Measurements from ENCODE around the gene THSD4. TPM values are rescaled to one million over a fixed set of nuclear protein-coding genes. Genes with fewer than 3 reads are reported as not detected.

Gene THSD4
- total and polyA plus RNA-seq, 3 experiments from 2014 or later, result not detected

DNA sequence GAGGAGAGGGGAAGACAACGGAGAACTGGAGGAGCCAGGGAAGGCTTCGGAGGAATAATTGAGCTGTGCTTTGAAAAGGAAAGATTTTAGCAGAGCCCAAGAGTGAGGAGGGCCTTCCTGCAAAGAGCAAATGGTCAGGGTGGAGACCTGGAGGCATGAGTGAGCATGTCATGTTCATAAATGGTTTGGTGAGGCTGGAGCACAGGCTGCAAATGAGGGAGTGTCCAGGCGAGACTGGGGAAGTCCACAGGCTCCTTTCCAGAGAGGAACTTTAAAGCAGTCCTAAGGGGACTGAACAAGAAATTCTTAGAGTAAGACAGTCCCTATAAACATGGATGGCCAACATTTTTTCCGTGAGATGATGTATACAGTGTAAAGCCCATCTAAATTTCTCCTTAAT lies 108.8 kb downstream of the THSD4 start:
- no peak overlapping the region for H3K4me3 ChIP-seq (ENCODE audit: low read length)
- CTCF ChIA-PET, result no interaction called here
- Mint-ChIP-seq H3K4me1 (no peaks in the 10 kb centered on the region), H3K9me3 (peaks cover 0 to 2% (median 0%) of the 10 kb centered on the region in 5 donors), H3K36me3 (no peaks in the 10 kb centered on the region), H3K27ac (no peak overlapping the region), H3K27me3 (peaks cover 4 to 12% of the 10 kb centered on the region in 2 donors), H3K4me3 (no peak overlapping the region)
- H3K4me1 ChIP-seq (ENCODE audit: insufficient read depth, low read length), result no peaks in the 10 kb centered on the region
- no peaks in the 10 kb centered on the region for H3K27me3 ChIP-seq (ENCODE audit: insufficient read depth, low read length, poor library complexity, severe bottlenecking)
- no peaks in the 10 kb centered on the region for H3K9me3 ChIP-seq (ENCODE audit: low read length)
- DNase-seq, result no peak
- H3K27ac ChIP-seq (ENCODE audit: low read depth, low read length), result no peak overlapping the region
- POLR2A ChIA-PET, result no interaction called here
- no peaks in the 10 kb centered on the region for H3K36me3 ChIP-seq (ENCODE audit: insufficient read depth, low read length)

DNA sequence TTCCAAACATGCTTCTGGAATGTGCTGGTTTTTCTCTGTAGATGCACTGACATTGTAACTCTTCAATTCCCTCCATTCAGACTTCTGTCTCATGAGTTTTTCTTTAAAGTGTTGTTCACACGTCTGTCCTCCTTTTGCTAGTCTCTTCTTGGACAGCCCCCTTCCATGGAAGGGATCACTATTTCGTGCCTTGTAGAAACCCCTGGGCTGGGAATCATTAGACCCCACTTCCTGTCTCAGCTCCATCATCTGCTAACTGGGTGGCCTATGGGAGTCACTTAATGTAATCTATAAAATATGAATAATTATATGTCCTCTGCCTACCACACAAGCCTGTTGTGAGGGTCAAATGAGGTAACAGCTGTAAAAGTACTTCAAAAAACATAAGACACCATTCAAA lies 110.6 kb downstream of the THSD4 start:
- no peaks in the 10 kb centered on the region for H3K36me3 Mint-ChIP-seq
- POLR2A ChIA-PET, result no interaction called here
- peaks cover 5 to 14% of the 10 kb centered on the region in 2 donors for H3K27me3 Mint-ChIP-seq
- Histone ChIP-seq H3K4me3 (ENCODE audit: low read length) (no peak overlapping the region), H3K36me3 (ENCODE audit: insufficient read depth, low read length) (no peaks in the 10 kb centered on the region), H3K27me3 (ENCODE audit: insufficient read depth, low read length, poor library complexity, severe bottlenecking) (no peaks in the 10 kb centered on the region), H3K27ac (ENCODE audit: low read depth, low read length) (no peak overlapping the region), H3K9me3 (ENCODE audit: low read length) (no peaks in the 10 kb centered on the region), H3K4me1 (ENCODE audit: insufficient read depth, low read length) (no peaks in the 10 kb centered on the region)
- no peaks in the 10 kb centered on the region for H3K4me1 Mint-ChIP-seq
- CTCF ChIA-PET, result no interaction called here
- no peak for DNase-seq
- no peak overlapping the region for H3K27ac Mint-ChIP-seq
- H3K4me3 Mint-ChIP-seq, result no peak overlapping the region
- H3K9me3 Mint-ChIP-seq, result peaks cover 0 to 2% (median 0%) of the 10 kb centered on the region in 5 donors

DNA sequence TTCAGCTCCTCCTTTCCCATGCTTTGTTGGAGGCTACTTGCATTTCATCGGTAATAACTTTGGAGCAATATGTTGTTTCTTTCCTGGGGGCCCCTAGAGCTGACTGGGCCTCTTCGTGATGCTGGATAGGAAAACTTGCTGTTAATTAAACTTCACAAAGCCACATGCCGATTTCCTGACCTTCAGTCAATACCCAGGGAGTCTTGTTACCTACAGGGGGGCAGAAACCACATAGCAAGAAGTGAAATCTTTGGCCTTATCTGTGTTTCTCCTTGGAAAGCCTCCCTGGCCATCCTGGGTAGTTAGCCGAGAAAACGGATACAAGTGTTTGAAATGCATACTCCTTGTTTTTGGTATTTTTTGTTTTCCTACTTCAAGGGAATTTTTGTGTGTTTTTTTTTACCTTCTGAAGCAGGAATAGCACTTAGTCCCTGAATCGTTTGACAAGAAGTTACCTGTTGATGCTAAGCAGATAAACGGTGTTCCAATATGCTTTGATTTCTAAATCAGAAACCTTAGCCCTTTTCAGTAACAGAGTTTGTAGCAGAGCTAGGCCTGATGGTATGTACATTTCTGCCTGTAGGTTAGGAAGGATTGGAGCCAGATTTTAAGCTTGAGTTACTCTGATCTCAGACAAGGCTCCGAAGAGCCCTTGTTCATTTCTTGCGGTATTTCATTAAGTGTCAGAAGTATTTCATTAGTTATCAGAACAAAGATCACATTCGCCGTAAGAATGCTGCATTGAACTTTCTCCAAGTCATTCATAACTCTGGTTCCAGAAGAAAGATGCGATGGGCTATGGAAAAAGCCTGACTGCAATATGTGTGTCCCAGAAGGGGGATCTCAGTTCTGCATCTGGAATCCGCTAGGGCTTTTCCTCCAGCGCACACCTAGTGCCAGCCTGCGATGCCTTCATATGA lies 111.5 kb downstream of the THSD4 start:
- no peak overlapping the region for H3K4me3 Mint-ChIP-seq
- no peak overlapping the region for H3K4me3 ChIP-seq (ENCODE audit: low read length)
- H3K36me3 Mint-ChIP-seq, result no peaks in the 10 kb centered on the region
- H3K9me3 ChIP-seq (ENCODE audit: low read length), result no peaks in the 10 kb centered on the region
- no peaks in the 10 kb centered on the region for H3K27me3 ChIP-seq (ENCODE audit: insufficient read depth, low read length, poor library complexity, severe bottlenecking)
- no peaks in the 10 kb centered on the region for H3K4me1 Mint-ChIP-seq
- H3K27me3 Mint-ChIP-seq, result peaks cover 12 to 20% of the 10 kb centered on the region in 2 donors
- ChIA-PET POLR2A (no interaction called here), CTCF (no interaction called here)
- no peak overlapping the region for H3K27ac ChIP-seq (ENCODE audit: low read depth, low read length)
- H3K36me3 ChIP-seq (ENCODE audit: insufficient read depth, low read length), result no peaks in the 10 kb centered on the region
- no peak for DNase-seq
- H3K4me1 ChIP-seq (ENCODE audit: insufficient read depth, low read length), result no peaks in the 10 kb centered on the region
- peaks cover 0 to 2% (median 0%) of the 10 kb centered on the region in 5 donors for H3K9me3 Mint-ChIP-seq
- H3K27ac Mint-ChIP-seq, result no peak overlapping the region

DNA sequence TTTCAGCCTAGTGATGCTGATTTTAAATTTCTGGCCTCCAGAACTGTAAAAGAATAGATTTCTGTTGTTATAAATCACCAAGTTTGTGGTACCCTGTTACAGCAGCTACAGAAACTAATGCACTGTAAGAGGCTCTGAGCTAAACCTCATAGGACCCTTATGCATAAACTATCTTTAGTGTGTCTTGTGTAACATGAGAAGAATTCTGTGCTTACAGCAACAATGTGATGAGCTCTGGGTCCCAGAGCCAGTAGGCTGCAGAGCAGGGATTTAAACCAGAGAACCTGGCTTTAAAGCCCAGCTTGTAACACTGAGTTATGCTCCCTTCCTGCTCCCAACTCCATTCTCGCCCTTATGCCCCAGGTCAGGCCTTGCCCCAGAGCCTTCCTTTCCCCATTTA lies 113.1 kb downstream of the THSD4 start:
- Mint-ChIP-seq H3K9me3 (peaks cover 0 to 2% (median 0%) of the 10 kb centered on the region in 5 donors), H3K27me3 (peaks cover 11 to 34% of the 10 kb centered on the region in 2 donors), H3K27ac (no peak overlapping the region), H3K4me3 (no peak overlapping the region), H3K4me1 (no peaks in the 10 kb centered on the region), H3K36me3 (no peaks in the 10 kb centered on the region)
- POLR2A ChIA-PET, result no interaction called here
- no peaks in the 10 kb centered on the region for H3K4me1 ChIP-seq (ENCODE audit: insufficient read depth, low read length)
- no peaks in the 10 kb centered on the region for H3K36me3 ChIP-seq (ENCODE audit: insufficient read depth, low read length)
- H3K4me3 ChIP-seq (ENCODE audit: low read length), result no peak overlapping the region
- no peaks in the 10 kb centered on the region for H3K9me3 ChIP-seq (ENCODE audit: low read length)
- no peaks in the 10 kb centered on the region for H3K27me3 ChIP-seq (ENCODE audit: insufficient read depth, low read length, poor library complexity, severe bottlenecking)
- CTCF ChIA-PET, result no interaction called here
- H3K27ac ChIP-seq (ENCODE audit: low read depth, low read length), result no peak overlapping the region
- no peak for DNase-seq

DNA sequence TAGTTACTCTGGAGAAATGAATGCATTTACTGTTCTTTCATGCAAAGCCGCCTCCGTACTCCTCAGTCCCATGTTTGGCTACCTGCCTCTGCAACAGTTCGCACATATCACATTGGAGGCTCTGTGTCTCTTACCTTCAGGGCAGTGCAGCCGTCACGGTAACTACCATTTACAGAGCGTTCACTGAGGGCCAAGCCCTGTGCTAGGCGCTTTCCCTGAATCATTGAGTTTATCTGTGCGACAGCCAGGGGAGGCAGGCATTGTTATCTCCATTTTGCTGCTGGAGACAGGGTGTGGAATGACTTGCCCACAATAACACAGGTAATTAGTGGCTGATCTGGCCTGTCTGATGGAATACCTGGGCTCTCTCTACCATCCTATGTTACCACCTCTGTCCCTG lies 115.0 kb downstream of the THSD4 start:
- ChIA-PET POLR2A (no interaction called here), CTCF (no interaction called here)
- Mint-ChIP-seq H3K9me3 (no peaks in the 10 kb centered on the region), H3K4me1 (no peaks in the 10 kb centered on the region), H3K36me3 (no peaks in the 10 kb centered on the region), H3K27ac (no peak overlapping the region), H3K4me3 (no peak overlapping the region), H3K27me3 (peaks cover 19 to 36% of the 10 kb centered on the region in 2 donors)
- no peak overlapping the region for H3K27ac ChIP-seq (ENCODE audit: low read depth, low read length)
- no peaks in the 10 kb centered on the region for H3K27me3 ChIP-seq (ENCODE audit: insufficient read depth, low read length, poor library complexity, severe bottlenecking)
- no peaks in the 10 kb centered on the region for H3K9me3 ChIP-seq (ENCODE audit: low read length)
- H3K36me3 ChIP-seq (ENCODE audit: insufficient read depth, low read length), result no peaks in the 10 kb centered on the region
- H3K4me1 ChIP-seq (ENCODE audit: insufficient read depth, low read length), result no peaks in the 10 kb centered on the region
- no peak for DNase-seq
- H3K4me3 ChIP-seq (ENCODE audit: low read length), result no peak overlapping the region

DNA sequence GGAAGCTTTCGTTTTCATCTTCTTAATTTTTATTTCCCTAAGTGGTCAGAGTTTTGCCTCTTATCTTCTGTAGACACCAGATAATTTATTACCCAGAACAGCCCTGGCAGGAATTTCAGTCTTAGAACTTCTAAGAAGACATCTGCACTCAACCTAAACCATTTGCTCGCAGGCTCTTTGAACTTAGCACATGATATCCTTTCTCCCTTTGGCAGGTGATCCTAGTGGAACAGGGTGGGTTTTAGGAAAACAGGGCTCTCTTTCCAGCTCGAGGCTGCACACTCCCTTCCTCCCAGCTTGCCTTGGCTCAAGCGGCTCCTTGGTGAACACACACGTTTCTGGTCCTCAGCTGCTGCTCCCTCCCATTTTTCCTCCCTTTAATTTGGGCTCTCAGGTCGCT lies 116.5 kb downstream of the THSD4 start:
- no peak overlapping the region for H3K4me3 Mint-ChIP-seq
- no peaks in the 10 kb centered on the region for H3K9me3 ChIP-seq (ENCODE audit: low read length)
- CTCF ChIA-PET, result no interaction called here

DNA sequence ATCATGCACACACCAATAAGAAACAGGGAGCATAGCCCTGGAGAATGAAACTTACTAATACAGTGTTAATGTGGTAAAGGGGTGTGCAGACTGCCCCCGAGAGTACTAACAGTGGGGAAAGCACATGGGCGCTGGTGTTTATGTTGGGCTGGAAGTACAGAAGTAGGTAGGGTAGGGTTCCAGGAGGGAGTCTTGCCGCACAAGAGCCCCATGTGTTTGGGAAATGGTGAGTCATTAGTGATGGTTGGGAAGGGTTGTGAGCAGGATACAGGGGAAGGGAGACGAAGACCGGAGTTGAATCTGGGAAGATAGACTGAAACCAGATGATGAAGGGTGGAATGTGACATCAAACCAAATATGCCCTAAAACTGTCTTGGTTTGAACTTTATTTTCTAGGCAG lies 117.1 kb downstream of the THSD4 start:
- no peaks in the 10 kb centered on the region for H3K4me1 ChIP-seq (ENCODE audit: insufficient read depth, low read length)
- POLR2A ChIA-PET, result no interaction called here
- H3K36me3 Mint-ChIP-seq, result no peaks in the 10 kb centered on the region
- no peak for DNase-seq
- H3K4me1 Mint-ChIP-seq, result no peaks in the 10 kb centered on the region
- no peak overlapping the region for H3K4me3 Mint-ChIP-seq
- H3K9me3 ChIP-seq (ENCODE audit: low read length), result no peaks in the 10 kb centered on the region
- H3K4me3 ChIP-seq (ENCODE audit: low read length), result no peak overlapping the region
- no peaks in the 10 kb centered on the region for H3K9me3 Mint-ChIP-seq
- H3K27ac ChIP-seq (ENCODE audit: low read depth, low read length), result no peak overlapping the region
- peaks cover 22 to 44% of the 10 kb centered on the region in 2 donors for H3K27me3 Mint-ChIP-seq
- no peaks in the 10 kb centered on the region for H3K36me3 ChIP-seq (ENCODE audit: insufficient read depth, low read length)
- no peaks in the 10 kb centered on the region for H3K27me3 ChIP-seq (ENCODE audit: insufficient read depth, low read length, poor library complexity, severe bottlenecking)
- CTCF ChIA-PET, result no interaction called here
- no peak overlapping the region for H3K27ac Mint-ChIP-seq

More for the DNA sequence above, 116.5 kb downstream of the THSD4 start:
- no peaks in the 10 kb centered on the region for H3K27me3 ChIP-seq (ENCODE audit: insufficient read depth, low read length, poor library complexity, severe bottlenecking)
- DNase-seq, result no peak
- H3K4me1 Mint-ChIP-seq, result no peaks in the 10 kb centered on the region
- no peaks in the 10 kb centered on the region for H3K4me1 ChIP-seq (ENCODE audit: insufficient read depth, low read length)
- peaks cover 19 to 39% of the 10 kb centered on the region in 2 donors for H3K27me3 Mint-ChIP-seq
- H3K4me3 ChIP-seq (ENCODE audit: low read length), result no peak overlapping the region
- H3K9me3 Mint-ChIP-seq, result no peaks in the 10 kb centered on the region
- H3K27ac Mint-ChIP-seq, result no peak overlapping the region
- POLR2A ChIA-PET, result no interaction called here
- H3K36me3 Mint-ChIP-seq, result no peaks in the 10 kb centered on the region
- H3K36me3 ChIP-seq (ENCODE audit: insufficient read depth, low read length), result no peaks in the 10 kb centered on the region
- no peak overlapping the region for H3K27ac ChIP-seq (ENCODE audit: low read depth, low read length)

DNA sequence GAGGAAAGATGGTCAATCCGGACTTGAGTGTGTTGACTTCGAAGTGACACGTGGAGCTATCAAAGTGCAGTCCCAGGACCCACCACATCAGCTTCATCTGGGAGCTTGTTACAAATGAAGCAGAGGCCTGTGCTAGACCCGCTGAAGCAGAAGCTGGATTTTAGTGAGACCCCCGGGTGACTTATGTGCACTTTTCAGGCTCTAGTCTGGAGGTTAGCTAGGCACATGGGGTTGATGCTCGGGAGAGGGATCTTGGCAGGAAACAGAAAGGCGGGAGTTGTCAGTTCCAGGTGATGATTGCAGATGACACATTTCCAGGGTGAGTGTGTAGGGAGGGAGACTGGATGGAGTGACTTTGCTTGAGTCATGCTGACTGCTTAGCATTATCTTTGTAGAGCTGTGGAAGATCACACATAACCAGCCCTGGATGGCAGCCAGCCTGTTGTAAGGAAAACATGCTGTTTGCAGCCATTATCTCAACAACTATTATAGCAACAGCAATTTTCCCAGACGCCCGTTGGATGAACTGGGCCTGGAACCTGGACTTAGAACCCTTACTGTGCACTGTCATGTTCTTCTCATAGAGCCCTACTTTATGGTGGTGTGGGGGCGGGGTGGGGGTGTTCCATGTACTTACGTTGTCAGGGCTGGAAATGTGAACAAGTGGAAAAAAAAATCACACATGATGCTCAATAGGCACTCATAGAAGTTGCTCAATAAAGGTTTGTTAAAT lies 122.4 kb downstream of the THSD4 start:
- no peaks in the 10 kb centered on the region for H3K36me3 ChIP-seq (ENCODE audit: insufficient read depth, low read length)
- Mint-ChIP-seq H3K27ac (no peak overlapping the region), H3K36me3 (no peaks in the 10 kb centered on the region), H3K27me3 (peaks cover 12 to 24% of the 10 kb centered on the region in 2 donors), H3K4me1 (no peaks in the 10 kb centered on the region), H3K9me3 (no peaks in the 10 kb centered on the region), H3K4me3 (no peak overlapping the region)
- no peaks in the 10 kb centered on the region for H3K27me3 ChIP-seq (ENCODE audit: insufficient read depth, low read length, poor library complexity, severe bottlenecking)
- H3K9me3 ChIP-seq (ENCODE audit: low read length), result no peaks in the 10 kb centered on the region
- H3K4me1 ChIP-seq (ENCODE audit: insufficient read depth, low read length), result no peaks in the 10 kb centered on the region
- H3K4me3 ChIP-seq (ENCODE audit: low read length), result no peak overlapping the region
- CTCF ChIA-PET, result no interaction called here
- no peak for DNase-seq
- POLR2A ChIA-PET, result no interaction called here
- H3K27ac ChIP-seq (ENCODE audit: low read depth, low read length), result no peak overlapping the region

All from CD8-positive, alpha-beta memory T cell (primary cell).